PC-3 (cell line): ENCODE measurements around the gene ZNF436. TPM values are rescaled to one million over a fixed set of nuclear protein-coding genes. Genes with fewer than 3 reads are reported as not detected.
A peak's percentile ranks its signal among the peaks of the same experiment; 100 is the strongest.

Source experiments
- ATAC-seq: fragments of 200-7000 bp; cut with Tn5 transposase; 2 replicates; pipeline ENCODE4 v1.9.1; 2020; ENCODE audit warnings: mild to moderate bottlenecking, moderate library complexity
- BruUV-seq: library from RNA; stranded (reverse); fragments of 400-500 nt; replicated peaks from 2 replicates; lab custom pipeline; 2021; lab: Mats Ljungman, UMichigan
- CTCF ChIA-PET: fragments of 300-600 bp; sonication (Branson Sonifier 250); formaldehyde crosslinking; loops from one replicate; lab custom pipeline; 2022; ENCODE audit warnings: antibody characterized with exemption; lab: Charles Lee
- POLR2A ChIA-PET: fragments of 300-600 bp; sonication (Branson Sonifier 250); formaldehyde crosslinking; loops from one replicate; lab custom pipeline; 2022; ENCODE audit warnings: antibody characterized with exemption; ENCODE audit not compliant: unreplicated experiment; lab: Charles Lee
- DNase-seq: peaks from one replicate; pipeline ENCODE4 v3.0.0-alpha.2; 2015
- H2AFZ ChIP-seq: fragments of 300-600 bp; sonication (generic); 2 replicates; pipeline ENCODE4 v1.6.0; 2016; ENCODE audit warnings: antibody characterized with exemption, low read length
- H3F3A ChIP-seq: fragments of 300-600 bp; sonication (generic); one replicate; pipeline ENCODE4 v1.6.0; 2017; ENCODE audit warnings: antibody characterized with exemption, low read length, control low read depth, mild to moderate bottlenecking; ENCODE audit not compliant: unreplicated experiment
- H3K27ac ChIP-seq: fragments of 300-600 bp; sonication (generic); 2 replicates; pipeline ENCODE4 v1.5.1; 2016; ENCODE audit warnings: mild to moderate bottlenecking, low read length
- H3K27me3 ChIP-seq: fragments of 300-600 bp; sonication (generic); 2 replicates; pipeline ENCODE4 v1.6.1; 2016; ENCODE audit warnings: low read length, mixed read lengths
- H3K36me3 ChIP-seq: fragments of 300-600 bp; sonication (generic); 2 replicates; pipeline ENCODE4 v1.6.1; 2016; ENCODE audit warnings: low read depth, mixed run types, low read length, mixed read lengths
- H3K4me1 ChIP-seq: fragments of 300-600 bp; sonication (generic); 2 replicates; pipeline ENCODE4 v1.5.1; 2016; ENCODE audit warnings: low read length; ENCODE audit not compliant: insufficient read depth
- H3K4me2 ChIP-seq: fragments of 300-600 bp; sonication (generic); 2 replicates; pipeline ENCODE4 v1.6.0; 2016; ENCODE audit warnings: low read length
- H3K4me3 ChIP-seq: fragments of 300-600 bp; sonication (generic); 2 replicates; pipeline ENCODE4 v1.5.1; 2016; ENCODE audit warnings: mild to moderate bottlenecking, low read length, mixed read lengths
- H3K79me2 ChIP-seq: fragments of 300-600 bp; sonication (generic); 2 replicates; pipeline ENCODE4 v1.6.1; 2017; ENCODE audit warnings: low read length, mixed read lengths
- H3K9ac ChIP-seq: fragments of 300-600 bp; sonication (generic); 2 replicates; pipeline ENCODE4 v1.6.0; 2016; ENCODE audit warnings: mild to moderate bottlenecking, low read length
- H3K9me2 ChIP-seq: fragments of 300-600 bp; sonication (generic); replicated peaks from 2 replicates; pipeline ENCODE4 v1.6.1; 2016; ENCODE audit warnings: mixed run types, low read length, mixed read lengths
- H3K9me3 ChIP-seq: fragments of 300-600 bp; sonication (generic); 2 replicates; pipeline ENCODE4 v1.6.1; 2016; ENCODE audit warnings: low read length, mixed read lengths
- H4K20me1 ChIP-seq: fragments of 300-600 bp; sonication (generic); 2 replicates; pipeline ENCODE4 v1.6.1; 2016; ENCODE audit warnings: low read length, mixed read lengths
- CTCF ChIP-seq: fragments of 300-600 bp; sonication (generic); conservative IDR thresholded peaks from 2 replicates; pipeline ENCODE4 v1.5.1; 2017; ENCODE audit warnings: antibody characterized with exemption, low read depth, mild to moderate bottlenecking, low read length
- EZH2 ChIP-seq: fragments of 300-600 bp; sonication (generic); IDR thresholded peaks from one replicate; pipeline ENCODE4 v1.6.1; 2017; ENCODE audit warnings: antibody characterized with exemption, mild to moderate bottlenecking, low read length; ENCODE audit not compliant: unreplicated experiment
- EZH2phosphoT487 ChIP-seq: fragments of 300-600 bp; sonication (generic); IDR thresholded peaks from 2 replicates; pipeline ENCODE4 v1.6.1; 2018; ENCODE audit warnings: mild to moderate bottlenecking, antibody characterized with exemption, low read length, borderline replicate concordance
- intact Hi-C: fragments of 100-400 bp; cut with micrococcal nuclease; formaldehyde crosslinking; loops from 2 replicates; pipeline ENCODE4 v1.9.0; 2023
- total RNA-seq: library from RNA; depleted of rRNA; stranded (reverse); fragments of >200 nt; gene quantifications from 2 replicates; pipeline ENCODE4 v1.2.3, GENCODE V29; 2014

ZNF436 gene
- total RNA-seq, 1 experiment from 2014 or later, result 10.5 TPM

- Histone ChIP-seq H3K9ac (peak within 1 kb of the TSS; percentile 97), H4K20me1 (peaks cover 38% of the 10 kb centered on the region), H3K9me2 (no peaks in the 10 kb centered on the region), H3K27ac (peak within 1 kb of the TSS; percentile 86), H3K79me2 (peaks cover 48% of the 10 kb centered on the region), H3K4me1 (peaks cover 26% of the 10 kb centered on the region), H3F3A (no peaks in the 10 kb centered on the region), H3K27me3 (no peaks in the 10 kb centered on the region), H2AFZ (peak within 1 kb of the TSS; percentile 87), H3K4me2 (peak within 1 kb of the TSS; percentile 96), H3K4me3 (peak within 1 kb of the TSS; percentile 76), H3K9me3 (no peaks in the 10 kb centered on the region), H3K36me3 (peaks cover 8% of the 10 kb centered on the region)
- CTCF ChIA-PET, result interaction anchor here (0.6 to 1.7 kb wide), 4 partner anchors 25 to 184 kb away, joined by 6 to 14 read pairs (median 8); partner anchors contain the start of gene ZNF436
- no TSS peak for BruUV-seq
- DNase-seq (peak; percentile 99), ATAC-seq (peak; percentile 95)
- intact Hi-C loops, result loop anchor here (1.0 kb wide), 2 partner anchors 24 to 60 kb away; no protein-coding TSS in a partner anchor
- no peak for TF ChIP-seq EZH2
- TF ChIP-seq CTCF, result no peak
- TF ChIP-seq EZH2phosphoT487, result no peak
- POLR2A ChIA-PET, result interaction anchor here (0.6 to 1.3 kb wide), 18 partner anchors 12 to 1904 kb away, joined by 3 to 59 read pairs (median 7); partner anchors contain the start of gene ZNF436
Measured at GRCh38 chr1:23344111-23344986, 25.3 kb downstream of the ZNF436 start, which contains the start of gene HNRNPR. Gene HNRNPR (minus strand): TSS chr1:23344284. CDS start chr1:23341008, 3,276 bp downstream.

- TF ChIP-seq CTCF (no peak), EZH2 (no peak), EZH2phosphoT487 (no peak)
- Histone ChIP-seq H3K4me2 (peak overlapping the region; percentile 96), H3K4me1 (peaks cover 26% of the 10 kb centered on the region), H3K9ac (peak overlapping the region; percentile 97), H3K4me3 (peak overlapping the region; percentile 76), H3K79me2 (peaks cover 57% of the 10 kb centered on the region), H3F3A (no peaks in the 10 kb centered on the region), H2AFZ (peak overlapping the region; percentile 35; the same call in 1 of the 2 replicates), H3K27me3 (no peaks in the 10 kb centered on the region), H4K20me1 (peaks cover 47% of the 10 kb centered on the region), H3K9me3 (no peaks in the 10 kb centered on the region), H3K27ac (peak overlapping the region; percentile 86), H3K36me3 (peaks cover 14% of the 10 kb centered on the region), H3K9me2 (no peaks in the 10 kb centered on the region)
- ChIA-PET POLR2A (interaction anchor here (0.5 to 1.2 kb wide), 5 partner anchors 25 to 454 kb away, joined by 3 to 59 read pairs (median 21); no protein-coding TSS in a partner anchor), CTCF (interaction anchor here (1.7 kb wide), 1 partner anchor 60 kb away, joined by 14 read pairs; no protein-coding TSS in a partner anchor)
- ATAC-seq (peak; percentile 5), DNase-seq (peak; percentile 57)
- BruUV-seq, result TSS peak; percentile 45
- intact Hi-C loops, result loop anchor here (1.0 to 2.0 kb wide), 3 partner anchors 25 to 61 kb away; no protein-coding TSS in a partner anchor
Measured at GRCh38 chr1:23343221-23344110, 26.2 kb downstream of the ZNF436 start.
